NCI-H2196 treated with DMSO at 0.1 percent for 48 hours (cell line): ENCODE data around the gene MFAP4.

Source experiments
- DNase-seq: peaks from one replicate; lab custom pipeline; 2025; ENCODE audit not compliant: unreplicated experiment; lab: John Stamatoyannopoulos, UW

Gene MFAP4

DNA sequence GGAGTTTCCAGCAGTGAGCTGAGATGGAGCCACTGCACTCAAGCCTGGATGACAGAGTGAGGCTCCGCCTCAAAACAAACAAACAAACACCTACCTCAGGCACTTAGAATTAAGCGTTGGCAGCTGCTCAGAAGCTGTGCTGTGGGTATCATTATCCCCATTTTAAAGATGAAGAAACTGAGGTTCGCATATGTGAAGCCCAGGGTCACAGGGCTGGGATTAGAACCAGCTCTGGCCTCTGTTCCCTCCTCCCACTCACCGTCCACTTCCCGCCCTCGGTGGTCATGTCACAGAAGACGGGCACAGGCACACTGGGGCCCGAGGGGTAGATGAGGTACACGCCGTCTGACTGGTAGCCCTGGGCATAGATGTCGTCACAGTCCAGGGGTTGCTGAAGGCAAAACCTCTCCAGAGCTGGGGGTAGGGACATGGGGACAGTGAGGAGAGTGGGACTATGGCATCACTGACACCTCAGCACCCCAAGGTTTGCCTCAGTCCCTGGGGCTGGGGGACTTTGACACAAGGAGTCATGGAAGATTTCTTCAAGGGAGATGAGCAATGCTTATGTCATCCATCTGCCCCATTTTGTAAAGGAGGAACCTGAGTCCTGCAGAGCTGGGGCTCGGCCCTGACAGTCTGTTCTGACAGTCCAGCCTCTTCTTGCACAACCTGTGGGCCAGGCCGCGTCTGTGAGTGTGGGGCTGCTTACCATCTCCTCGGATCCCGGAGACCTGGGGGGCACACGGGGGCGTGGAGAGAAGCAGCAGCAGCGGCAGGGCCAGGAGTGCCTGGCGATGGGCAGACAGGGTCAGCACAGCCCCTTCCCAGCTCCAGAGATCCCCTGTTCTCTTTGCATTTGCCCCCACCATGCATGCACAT, 700 bp downstream of the MFAP4 start:
- DNase-seq: no peak

DNA sequence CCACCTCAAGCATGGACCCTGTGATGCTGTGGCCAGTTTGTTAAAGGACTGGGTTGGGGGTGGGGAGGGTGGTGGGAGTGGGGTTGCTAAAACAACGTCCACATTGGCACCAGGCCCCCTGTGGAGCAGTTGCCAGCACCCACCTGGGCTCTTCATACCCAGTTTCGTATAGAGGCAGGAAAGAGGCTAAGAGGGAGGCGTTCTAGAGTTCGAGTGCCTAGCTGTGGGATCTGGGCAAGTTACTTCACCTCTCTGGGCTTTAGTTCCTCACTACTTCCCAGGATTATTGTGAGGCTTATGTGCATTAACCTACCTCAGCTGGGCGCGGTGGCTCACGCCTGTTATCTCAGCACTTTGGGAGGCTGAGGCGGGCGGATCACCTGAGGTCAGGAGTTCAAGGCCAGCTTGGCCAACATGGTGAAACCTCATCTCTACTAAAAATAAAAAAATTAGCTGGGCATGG, 1.4 kb downstream of the MFAP4 start:
- DNase-seq: no peak

DNA sequence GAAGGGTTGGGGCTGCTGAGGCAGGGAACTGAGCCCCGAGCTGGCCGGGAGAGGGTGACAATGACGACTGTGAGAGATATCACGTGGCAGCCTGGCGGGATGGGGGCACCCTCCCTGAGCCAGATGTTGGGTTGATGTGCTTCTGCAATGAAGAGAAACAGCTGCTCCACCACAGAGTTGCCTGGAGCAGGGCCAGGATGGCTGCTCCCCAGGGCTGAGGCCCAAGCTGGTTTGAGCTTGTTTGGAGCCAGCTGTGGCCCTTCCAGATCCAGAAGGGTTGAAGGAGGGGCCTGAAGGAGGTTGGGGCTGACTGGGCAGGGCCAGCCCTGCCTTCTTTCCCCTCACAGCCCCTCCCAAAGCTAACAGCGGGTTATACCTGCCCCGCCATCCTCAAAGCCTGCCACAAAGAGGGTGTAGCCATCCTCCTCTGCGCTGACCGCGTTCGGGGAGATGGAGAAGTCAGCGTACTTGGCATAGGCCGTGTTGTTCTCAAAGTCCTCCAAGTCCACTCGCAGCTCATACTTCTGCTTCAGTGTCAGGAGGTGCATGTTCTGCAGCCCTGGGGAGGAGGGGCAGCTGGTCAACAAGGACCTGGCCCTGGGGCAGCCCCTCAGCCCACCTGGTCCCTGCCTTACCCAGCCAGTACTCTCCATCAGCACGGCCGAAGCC, 2.1 kb downstream of the MFAP4 start:
- no peak for DNase-seq

DNA sequence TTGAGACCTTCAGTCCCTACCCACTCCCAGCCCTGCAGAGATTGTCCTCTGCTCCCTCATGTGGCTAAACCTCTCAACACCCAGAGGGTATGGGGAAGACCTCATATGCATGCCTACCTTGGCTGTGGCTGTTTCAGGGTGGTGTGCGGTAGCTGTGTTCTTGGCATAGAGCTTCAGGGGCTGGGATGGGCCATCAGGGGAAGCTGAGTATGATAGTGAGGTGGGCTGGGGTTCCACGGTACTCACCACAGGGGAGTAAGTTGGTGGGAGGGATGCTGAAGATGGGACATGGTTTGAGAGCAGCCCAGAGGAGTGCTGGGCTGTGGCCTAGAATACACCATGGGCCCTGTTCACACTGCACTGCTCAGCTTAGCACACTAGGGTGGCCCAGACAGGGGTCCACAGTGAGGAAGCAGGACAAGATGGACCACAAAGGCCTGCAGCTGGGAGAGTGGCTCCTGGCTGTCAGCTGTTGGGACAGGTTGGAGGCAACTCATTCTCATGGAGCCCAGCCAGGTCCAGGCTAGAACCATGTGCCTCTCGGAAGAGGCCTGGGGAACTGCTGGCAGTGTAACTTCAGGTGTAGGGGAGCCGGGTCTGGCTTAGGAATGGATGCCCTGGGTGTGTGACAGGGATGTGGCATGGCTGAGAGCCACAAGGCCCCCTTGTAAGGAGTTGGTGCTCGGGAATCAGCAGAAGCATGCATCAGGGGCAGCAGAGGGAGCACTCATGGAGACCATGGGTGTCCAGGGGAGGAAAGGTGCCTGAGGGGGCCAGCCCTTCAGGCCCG, 3.1 kb downstream of the MFAP4 start:
- no peak for DNase-seq

DNA sequence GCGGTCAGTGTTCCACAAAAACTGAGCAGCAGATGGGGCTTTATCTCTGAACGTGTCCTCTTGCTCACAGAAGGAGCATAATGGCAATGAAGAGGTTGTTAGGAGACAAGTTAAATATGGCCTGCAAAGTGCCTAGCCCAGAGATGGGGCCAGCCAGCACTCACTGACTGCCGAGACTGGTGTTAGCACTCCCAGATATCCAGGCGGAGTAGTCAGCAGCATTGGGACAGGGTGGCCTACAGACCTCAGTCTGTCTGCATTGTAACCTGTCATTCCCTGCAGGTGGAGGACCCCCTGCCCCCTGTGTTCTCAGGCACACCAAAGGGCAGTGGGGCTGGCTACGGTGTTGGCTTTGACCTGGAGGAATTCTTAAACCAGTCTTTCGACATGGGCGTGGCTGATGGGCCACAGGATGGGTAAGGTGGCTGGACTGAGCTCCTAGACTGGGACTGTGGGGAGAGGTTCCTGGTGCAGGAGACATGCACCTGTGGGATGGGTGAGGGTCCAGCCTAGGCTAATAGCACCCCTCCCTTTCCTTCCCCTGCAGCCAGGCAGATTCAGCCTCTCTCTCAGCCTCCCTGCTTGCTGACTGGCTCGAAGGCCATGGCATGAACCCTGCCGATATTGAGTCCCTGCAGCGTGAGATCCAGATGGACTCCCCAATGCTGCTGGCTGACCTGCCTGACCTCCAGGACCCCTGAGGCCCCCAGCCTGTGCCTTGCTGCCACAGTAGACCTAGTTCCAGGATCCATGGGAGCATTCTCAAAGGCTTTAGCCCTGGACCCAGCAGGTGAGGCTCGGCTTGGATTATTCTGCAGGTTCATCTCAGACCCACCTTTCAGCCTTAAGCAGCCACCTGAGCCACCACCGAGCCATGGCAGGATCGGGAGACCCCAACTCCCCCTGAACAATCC, 4.2 kb downstream of the MFAP4 start:
- DNase-seq: no peak

DNA sequence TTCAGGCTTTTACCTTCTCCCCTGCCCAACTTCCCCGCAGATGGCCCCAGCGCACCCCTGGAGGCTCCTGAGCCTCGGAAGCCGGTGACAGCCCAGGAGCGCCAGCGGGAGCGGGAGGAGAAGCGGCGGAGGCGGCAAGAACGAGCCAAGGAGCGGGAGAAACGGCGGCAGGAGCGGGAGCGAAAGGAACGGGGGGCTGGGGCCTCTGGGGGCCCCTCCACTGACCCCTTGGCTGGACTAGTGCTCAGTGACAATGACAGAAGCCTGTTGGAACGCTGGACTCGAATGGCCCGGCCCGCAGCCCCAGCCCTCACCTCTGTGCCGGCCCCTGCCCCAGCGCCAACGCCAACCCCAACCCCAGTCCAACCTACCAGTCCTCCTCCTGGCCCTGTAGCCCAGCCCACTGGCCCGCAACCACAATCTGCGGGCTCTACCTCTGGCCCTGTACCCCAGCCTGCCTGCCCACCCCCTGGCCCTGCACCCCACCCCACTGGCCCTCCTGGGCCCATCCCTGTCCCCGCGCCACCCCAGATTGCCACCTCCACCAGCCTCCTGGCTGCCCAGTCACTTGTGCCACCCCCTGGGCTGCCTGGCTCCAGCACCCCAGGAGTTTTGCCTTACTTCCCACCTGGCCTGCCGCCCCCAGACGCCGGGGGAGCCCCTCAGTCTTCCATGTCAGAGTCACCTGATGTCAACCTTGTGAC, 5.1 kb downstream of the MFAP4 start:
- DNase-seq: no peak

DNA sequence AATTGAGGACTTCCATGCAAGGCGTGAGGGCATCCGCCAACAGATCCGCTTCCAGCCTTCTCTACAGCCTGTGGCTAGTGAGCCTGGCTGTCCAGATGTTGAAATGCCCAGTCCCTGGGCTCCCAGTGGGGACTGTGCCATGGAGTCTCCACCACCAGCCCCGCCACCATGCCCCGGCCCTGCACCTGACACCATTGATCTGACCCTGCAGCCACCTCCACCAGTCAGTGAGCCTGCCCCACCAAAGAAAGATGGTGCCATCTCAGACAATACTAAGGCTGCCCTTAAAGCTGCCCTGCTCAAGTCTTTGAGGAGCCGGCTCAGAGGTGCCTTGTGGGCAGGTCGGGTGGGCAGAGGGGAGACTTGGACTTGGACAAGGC, 5.6 kb downstream of the MFAP4 start:
- no peak for DNase-seq

DNA sequence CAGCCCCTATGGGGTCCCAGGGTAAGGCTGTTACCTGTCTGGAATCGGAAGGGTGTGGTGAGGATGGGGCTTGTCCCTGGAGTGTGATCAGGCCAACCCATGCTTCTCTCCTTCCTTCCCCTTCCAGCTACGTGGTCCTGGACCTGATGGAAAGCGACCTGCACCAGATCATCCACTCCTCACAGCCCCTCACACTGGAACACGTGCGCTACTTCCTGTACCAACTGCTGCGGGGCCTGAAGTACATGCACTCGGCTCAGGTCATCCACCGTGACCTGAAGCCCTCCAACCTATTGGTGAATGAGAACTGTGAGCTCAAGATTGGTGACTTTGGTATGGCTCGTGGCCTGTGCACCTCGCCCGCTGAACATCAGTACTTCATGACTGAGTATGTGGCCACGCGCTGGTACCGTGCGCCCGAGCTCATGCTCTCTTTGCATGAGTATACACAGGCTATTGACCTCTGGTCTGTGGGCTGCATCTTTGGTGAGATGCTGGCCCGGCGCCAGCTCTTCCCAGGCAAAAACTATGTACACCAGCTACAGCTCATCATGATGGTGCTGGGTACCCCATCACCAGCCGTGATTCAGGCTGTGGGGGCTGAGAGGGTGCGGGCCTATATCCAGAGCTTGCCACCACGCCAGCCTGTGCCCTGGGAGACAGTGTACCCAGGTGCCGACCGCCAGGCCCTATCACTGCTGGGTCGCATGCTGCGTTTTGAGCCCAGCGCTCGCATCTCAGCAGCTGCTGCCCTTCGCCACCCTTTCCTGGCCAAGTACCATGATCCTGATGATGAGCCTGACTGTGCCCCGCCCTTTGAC, 6.3 kb downstream of the MFAP4 start:
- DNase-seq: no peak

DNA sequence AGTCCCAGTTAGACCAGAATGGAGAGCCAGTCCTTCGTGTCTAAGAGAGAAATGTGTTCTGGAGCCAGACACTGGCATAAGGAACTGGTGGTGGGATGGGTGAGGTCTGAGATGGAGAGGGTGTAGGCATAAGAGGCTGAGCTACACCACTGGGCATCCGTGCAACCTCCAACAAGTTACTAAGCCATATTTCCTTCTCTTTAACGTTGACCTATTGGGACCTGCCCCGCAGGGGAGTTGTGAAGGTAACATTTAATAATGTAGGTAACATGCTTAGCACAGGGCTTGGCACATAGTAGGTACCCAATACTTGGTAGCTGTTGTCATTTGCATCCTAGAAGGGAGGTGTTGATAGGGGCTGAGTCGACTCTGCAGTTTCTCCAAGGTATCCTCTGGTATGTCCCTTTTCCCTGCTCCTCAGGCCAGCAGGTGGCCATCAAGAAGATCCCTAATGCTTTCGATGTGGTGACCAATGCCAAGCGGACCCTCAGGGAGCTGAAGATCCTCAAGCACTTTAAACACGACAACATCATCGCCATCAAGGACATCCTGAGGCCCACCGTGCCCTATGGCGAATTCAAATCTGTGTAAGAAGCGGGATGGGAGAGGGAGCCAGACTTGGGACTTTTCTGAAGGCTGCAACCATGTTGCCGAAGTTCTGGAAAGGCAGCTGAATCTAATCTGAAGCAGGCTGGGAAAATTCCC, 7.5 kb downstream of the MFAP4 start:
- no peak for DNase-seq

DNA sequence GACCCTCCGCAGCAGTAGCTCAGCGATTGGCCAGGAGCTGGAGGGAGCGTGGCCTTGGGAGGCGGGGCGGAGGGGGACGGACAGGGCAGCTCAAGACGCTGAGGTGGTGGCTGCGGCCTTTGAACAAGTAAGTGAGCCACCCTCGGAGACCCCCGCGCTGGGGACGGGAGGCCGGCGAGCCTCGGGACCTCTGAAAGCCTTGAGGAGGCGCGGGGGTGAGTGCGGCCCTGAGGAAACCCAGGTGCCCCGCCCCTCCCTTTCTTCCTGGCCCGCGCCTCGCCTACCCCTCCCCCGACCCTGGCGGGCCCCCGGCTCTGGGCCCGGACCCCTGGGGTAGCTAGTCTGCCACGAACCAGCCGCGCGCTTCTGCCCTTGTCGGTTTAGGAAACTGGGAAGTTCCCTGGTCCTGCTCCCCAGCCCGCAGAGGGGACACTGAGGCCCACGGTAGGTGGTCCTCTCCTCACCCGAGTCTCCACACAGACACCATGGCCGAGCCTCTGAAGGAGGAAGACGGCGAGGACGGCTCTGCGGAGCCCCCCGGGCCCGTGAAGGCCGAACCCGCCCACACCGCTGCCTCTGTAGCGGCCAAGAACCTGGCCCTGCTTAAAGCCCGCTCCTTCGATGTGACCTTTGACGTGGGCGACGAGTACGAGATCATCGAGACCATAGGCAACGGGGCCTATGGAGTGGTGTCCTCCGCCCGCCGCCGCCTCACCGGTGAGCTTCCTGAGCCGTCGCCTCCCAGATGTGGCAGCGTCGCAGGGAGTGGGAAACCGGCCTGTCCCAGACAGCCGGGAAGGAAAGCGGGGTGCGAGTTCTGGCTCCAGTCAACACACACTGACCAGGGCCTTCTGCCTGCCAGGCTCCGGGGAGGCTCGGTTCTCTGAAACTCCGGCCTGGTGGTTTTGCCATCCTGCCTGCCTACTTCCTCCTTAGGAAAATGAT, 8.3 kb downstream of the MFAP4 start, which contains the start of gene MAPK7:
Gene MAPK7, plus strand, starts transcription at position 83 of the 945 bp plus-strand sequence. Its CDS starts 403 bp downstream, at position 486.
- no peak for DNase-seq

DNA sequence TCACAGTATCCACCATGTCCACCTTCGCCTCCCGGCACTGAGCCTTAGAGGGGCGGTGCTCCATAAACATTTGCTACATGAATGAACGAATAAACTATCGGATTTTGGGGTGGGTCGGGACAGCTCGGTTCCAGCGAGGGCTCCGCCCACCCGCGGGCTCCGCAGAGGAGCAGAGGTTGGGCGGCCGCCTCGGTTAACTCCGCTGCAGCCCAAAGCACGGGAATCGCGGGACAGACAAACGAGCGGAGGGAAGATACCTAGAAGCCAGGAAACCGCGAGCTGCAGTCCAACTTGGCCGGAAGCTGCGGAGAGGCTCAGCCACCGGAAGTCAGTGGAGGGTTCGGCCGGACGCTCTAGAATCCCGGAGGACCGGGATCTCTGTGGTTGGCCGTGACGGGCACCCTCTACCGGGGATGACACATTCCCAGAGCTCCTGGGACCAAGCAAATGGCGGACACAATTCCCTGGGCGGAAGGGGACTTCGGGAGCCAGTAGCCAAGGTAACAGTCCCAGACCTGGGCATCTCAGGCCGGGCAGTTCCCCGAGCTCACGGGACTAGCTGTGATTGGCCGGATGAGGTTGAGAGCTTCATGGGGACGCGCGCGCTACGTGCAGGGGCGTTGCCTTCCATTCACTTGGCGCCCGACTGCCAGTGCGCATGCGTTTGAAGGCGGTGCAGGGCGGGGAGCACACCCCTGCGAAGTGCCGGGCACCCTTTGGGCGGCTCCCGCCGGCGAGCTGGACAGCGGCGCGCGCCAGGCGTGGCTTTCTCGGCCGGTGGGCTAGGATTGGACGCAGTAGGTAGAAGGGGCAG, 9.2 kb downstream of the MFAP4 start:
- DNase-seq: peak; percentile 89

DNA sequence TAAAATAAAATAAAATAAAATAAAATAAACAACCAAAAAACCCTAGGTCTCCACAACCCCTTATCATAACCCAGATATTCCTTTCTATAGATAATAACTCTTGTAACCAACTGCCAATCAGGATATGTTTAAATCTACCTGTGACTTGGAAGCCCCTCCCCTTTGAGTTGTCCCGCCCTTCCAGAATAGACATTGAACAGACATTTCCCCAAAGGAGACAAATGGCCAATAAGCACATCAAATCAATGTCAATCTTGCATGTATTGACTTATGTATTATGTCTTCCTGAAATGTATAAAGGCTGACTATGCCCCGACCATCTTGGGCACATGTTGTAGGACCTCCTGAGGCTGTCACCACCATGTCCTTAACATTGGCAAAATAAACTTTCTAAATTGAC, 10.2 kb downstream of the MFAP4 start:
- DNase-seq: no peak

DNA sequence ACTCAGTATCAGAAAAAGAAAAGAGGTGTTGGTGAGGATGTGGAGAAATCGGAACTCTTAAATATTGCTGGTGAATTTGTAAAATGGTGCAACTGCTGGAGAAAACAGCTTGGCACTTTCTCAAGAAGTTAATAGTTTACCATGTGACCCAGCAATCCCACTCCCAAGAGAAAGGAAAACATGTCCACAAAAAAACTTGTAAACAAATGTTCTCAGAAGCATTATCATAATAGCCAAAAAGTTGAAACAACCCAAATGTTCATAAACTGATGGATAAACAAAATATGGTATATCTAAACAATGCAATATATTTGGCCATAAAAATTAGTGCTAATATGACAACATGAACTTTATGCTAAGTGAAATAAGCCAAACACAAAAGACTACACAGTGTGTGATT, 11.3 kb downstream of the MFAP4 start:
- DNase-seq: no peak

DNA sequence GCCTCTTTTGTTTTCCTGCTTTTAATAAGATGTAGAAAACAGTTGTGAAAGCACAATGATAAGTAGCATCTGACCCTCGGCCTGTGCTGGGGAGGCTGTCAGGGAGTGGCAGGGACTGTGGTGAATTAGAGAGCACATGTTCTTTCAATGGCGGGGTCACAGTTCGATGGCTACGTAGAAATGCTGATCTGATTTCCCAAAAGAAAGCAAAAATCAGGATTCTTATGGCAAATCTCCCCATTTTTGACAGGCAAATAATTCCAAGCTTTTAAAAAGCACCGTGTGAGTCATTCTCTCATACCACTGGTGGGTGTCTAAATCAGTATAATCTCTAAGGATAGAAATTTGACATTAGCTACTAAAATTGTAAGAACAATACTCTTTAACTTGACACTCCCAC, 12.9 kb downstream of the MFAP4 start:
- no peak for DNase-seq

DNA sequence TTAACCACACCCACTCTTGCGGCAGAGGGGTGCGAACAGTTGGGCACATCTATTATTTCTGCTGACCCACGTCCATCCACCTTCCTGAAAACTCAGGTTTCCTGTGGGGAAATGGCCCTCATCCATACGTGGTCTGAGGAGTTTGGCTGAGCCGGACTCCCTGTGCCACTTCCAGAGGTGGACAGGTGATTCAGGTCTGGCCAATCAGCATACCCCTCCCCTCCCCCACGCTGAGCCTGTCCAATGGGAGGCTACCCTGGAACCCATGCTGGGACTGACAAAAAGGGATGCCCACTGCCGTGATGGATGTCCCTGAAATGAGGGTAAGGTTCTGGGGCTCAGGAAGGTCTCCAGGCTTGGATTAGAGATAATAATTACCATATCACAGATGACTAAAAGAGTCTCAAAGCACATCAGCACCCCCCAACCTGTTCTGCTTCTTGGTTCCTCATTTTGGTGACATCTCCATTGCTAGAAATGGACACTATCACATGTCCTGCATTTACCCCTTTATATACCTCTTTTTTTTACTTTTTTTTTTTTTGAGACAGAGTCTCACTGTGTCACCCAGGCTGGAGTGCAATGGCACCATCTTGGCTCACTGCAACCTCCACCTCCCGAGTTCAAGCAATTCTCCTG, 14.0 kb downstream of the MFAP4 start:
- DNase-seq: no peak

DNA sequence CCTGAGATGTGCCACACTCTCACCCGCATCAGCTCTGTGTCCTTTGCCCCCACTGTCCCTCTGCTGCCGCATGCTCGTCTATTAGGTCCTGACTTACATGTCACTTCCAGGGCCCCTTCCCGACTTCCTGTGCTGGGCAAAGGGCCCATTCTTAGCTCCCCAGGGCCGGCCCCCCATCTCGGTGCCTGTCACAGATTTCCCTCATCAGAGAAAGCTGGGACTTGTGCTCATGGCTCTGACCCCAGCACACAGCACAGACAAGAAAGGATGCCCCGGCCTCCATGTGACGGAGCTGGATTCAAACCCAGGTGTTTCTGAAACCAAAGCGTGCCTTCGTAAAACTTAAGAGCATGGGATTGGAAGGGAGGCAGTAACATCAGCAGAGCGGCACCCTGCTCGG, 14.6 kb downstream of the MFAP4 start:
- no peak for DNase-seq
